Measurements from ENCODE around the gene LRRC8D. TPM values are rescaled to one million over a fixed set of nuclear protein-coding genes. Genes with fewer than 3 reads are reported as not detected.

LRRC8D gene
- total RNA-seq, 4 donors from 2014 or later = 12.0 to 47.4 (median 17.8) TPM

GRCh38 chr1:89939059-89939570 is 118.3 kb downstream of the LRRC8D start:
- H3K27ac ChIP-seq = no peak overlapping the region
- no peaks in the 10 kb centered on the region for H3K9me3 ChIP-seq
- H3K36me3 ChIP-seq = no peaks in the 10 kb centered on the region
- no peaks in the 10 kb centered on the region for H3K4me1 ChIP-seq
- H3K4me3 ChIP-seq = no peak overlapping the region
- no peaks in the 10 kb centered on the region for H3K27me3 ChIP-seq
- TF ChIP-seq CTCF (IDR thresholded peaks at IDR 0.05) (no peak), POLR2A (IDR thresholded peaks at IDR 0.05) (no peak)
- no peak for DNase-seq
- intact Hi-C loops (cut with DNase I; ENCODE audit: low total_unique reads) = no loop called here

- DNase-seq = no peak
- no peak for TF ChIP-seq POLR2A (IDR thresholded peaks at IDR 0.05)
- no peak for TF ChIP-seq CTCF (IDR thresholded peaks at IDR 0.05)
Observed at GRCh38 chr1:89939693-89940438, 119.0 kb downstream of the LRRC8D start.

DNA sequence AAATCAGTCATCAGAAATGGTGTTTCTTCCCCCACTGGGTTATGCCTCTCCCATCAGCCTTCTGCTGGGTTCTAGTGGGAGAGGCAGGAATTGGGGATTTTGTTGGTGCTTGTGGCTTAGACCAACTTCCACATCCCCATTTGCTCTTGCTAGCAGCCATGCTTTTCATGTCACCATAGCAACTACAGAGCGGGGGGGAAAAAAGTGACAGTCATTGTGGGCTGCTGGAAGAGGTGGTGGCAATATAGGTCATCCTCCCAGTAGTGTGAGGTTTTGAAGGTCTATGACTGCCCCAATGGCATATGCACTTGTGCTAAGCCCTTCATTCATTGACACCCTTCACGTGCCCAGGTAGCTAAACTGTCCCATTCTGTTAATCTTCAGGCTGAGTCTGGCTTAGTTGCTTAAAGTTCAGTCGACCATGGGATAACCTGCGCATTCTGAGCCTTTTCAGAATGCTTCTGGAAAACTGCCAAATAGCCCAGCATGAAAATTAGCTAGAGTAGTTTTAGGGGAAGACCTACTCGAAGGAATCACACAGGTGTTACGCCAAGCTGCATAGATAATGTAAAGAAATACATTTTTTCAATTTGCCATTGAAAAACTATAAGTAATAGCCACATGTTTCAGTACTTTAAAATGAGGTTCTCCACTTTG is 120.4 kb downstream of the LRRC8D start:
- Histone ChIP-seq H3K27me3 (no peaks in the 10 kb centered on the region), H3K27ac (no peak overlapping the region), H3K4me1 (no peaks in the 10 kb centered on the region), H3K36me3 (no peaks in the 10 kb centered on the region), H3K4me3 (no peak overlapping the region), H3K9me3 (no peaks in the 10 kb centered on the region)
- intact Hi-C loops (cut with DNase I; ENCODE audit: low total_unique reads) = no loop called here
- TF ChIP-seq CTCF (IDR thresholded peaks at IDR 0.05) (no peak), POLR2A (IDR thresholded peaks at IDR 0.05) (no peak)
- DNase-seq = no peak

More at GRCh38 chr1:89939693-89940438, 119.0 kb downstream of the LRRC8D start:
- intact Hi-C loops (cut with DNase I; ENCODE audit: low total_unique reads) = no loop called here
- H3K36me3 ChIP-seq = no peaks in the 10 kb centered on the region
- no peak overlapping the region for H3K4me3 ChIP-seq
- H3K4me1 ChIP-seq = no peaks in the 10 kb centered on the region
- no peaks in the 10 kb centered on the region for H3K27me3 ChIP-seq
- H3K9me3 ChIP-seq = no peaks in the 10 kb centered on the region
- H3K27ac ChIP-seq = no peak overlapping the region

GRCh38 chr1:89942014-89942413 is 121.2 kb downstream of the LRRC8D start:
- Histone ChIP-seq H3K9me3 (no peaks in the 10 kb centered on the region), H3K4me1 (no peaks in the 10 kb centered on the region), H3K36me3 (no peaks in the 10 kb centered on the region), H3K4me3 (no peak overlapping the region), H3K27ac (no peak overlapping the region), H3K27me3 (no peaks in the 10 kb centered on the region)
- intact Hi-C loops (cut with DNase I; ENCODE audit: low total_unique reads) = no loop called here
- no peak for DNase-seq
- no peak for TF ChIP-seq CTCF (IDR thresholded peaks at IDR 0.05)
- TF ChIP-seq POLR2A (IDR thresholded peaks at IDR 0.05) = no peak
